ENCODE measurements around the gene HS3ST5.
"Not testable (repeated sequence)": the region's sequence is repeated elsewhere in the genome, so short reads cannot be mapped to it uniquely, and the experiment has no call there.

The HS3ST5 gene

DNA sequence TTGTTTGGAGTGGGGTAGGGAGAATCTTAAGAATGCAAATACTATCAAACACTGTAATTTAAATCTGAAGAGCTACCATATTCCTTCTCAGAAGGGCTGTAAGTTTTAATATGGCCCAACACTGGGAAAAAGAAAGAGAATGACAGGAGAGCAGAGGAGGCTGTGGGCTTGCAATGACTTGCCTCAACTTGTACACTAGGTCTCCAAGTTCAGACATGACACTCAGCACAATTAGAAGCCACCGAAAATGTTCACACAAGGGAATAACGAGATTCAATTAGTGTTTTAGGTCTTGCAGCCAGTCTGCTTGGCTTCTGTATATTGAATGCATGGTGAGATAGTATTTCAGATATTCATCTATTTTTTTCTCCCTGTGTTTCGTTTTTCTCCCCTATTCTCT is 89.4 kb downstream of the HS3ST5 start:
- no peaks in the 10 kb centered on the region for H3K36me3 Mint-ChIP-seq (ENCODE audit: insufficient read depth)
- H3K27me3 Mint-ChIP-seq = no peaks in the 10 kb centered on the region
- H3K9me3 Mint-ChIP-seq = peaks cover 10% of the 10 kb centered on the region
- no peaks in the 10 kb centered on the region for H3K4me1 Mint-ChIP-seq
- no peak overlapping the region for H3K4me3 Mint-ChIP-seq
- peak overlapping the region; percentile 5 for H3K27ac Mint-ChIP-seq (ENCODE audit: low read depth)
- ATAC-seq (replicated peaks; ENCODE audit: extremely low read depth, poor library complexity, severe bottlenecking) = no peak
- no peak for DNase-seq (ENCODE audit: low spot score in 2 of 2)

DNA sequence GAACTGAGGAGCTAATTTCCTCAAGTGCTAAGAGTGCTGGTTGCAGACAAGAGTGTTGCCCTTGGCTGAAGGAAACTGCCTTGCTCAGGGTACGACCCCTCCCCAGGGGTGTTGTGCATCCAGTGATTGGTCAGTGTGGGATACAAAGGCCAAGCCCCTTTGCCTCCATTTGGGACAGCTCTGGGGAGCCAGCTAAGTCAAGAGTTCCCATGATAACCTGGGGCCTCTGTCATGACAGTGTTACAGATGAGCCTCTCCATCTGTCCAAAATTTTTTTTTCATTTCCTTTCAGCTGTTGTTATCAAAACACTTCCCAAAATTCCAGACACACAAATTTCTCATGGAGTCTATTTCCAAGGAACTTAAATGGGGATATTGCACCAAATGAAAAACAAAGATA is 93.3 kb downstream of the HS3ST5 start:
- no peak overlapping the region for H3K4me3 Mint-ChIP-seq
- H3K27me3 Mint-ChIP-seq = no peaks in the 10 kb centered on the region
- no peak overlapping the region for H3K27ac Mint-ChIP-seq (ENCODE audit: low read depth)
- no peak for ATAC-seq (replicated peaks; ENCODE audit: extremely low read depth, poor library complexity, severe bottlenecking)
- no peaks in the 10 kb centered on the region for H3K36me3 Mint-ChIP-seq (ENCODE audit: insufficient read depth)
- no peak for DNase-seq (ENCODE audit: low spot score in 2 of 2)
- H3K4me1 Mint-ChIP-seq = no peaks in the 10 kb centered on the region
- H3K9me3 Mint-ChIP-seq = peaks cover 18% of the 10 kb centered on the region

DNA sequence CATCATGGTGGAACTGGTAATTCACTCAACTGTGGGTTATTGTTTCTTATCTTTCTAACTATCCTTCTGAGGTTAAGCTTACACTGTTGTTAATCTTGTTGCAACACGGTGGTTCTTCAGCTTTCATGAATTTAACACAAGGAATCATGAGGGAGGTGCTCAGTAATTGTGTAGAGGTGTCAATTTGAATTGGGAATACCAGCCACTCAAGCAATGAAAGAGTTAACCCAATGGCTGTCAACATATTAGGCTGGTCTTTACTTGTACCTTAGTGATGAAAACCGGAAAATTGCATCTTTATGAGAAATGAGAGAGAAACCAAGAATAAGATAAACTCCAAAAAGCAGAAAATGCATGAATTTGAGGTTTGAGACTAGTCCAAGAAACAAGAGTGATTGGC is 95.7 kb downstream of the HS3ST5 start:
- Mint-ChIP-seq H3K9me3 (peaks cover 18% of the 10 kb centered on the region), H3K36me3 (ENCODE audit: insufficient read depth) (no peaks in the 10 kb centered on the region), H3K4me1 (no peaks in the 10 kb centered on the region), H3K4me3 (no peak overlapping the region), H3K27me3 (no peaks in the 10 kb centered on the region), H3K27ac (ENCODE audit: low read depth) (no peak overlapping the region)
- ATAC-seq (replicated peaks; ENCODE audit: extremely low read depth, poor library complexity, severe bottlenecking) = no peak
- no peak for DNase-seq (ENCODE audit: low spot score in 2 of 2)

DNA sequence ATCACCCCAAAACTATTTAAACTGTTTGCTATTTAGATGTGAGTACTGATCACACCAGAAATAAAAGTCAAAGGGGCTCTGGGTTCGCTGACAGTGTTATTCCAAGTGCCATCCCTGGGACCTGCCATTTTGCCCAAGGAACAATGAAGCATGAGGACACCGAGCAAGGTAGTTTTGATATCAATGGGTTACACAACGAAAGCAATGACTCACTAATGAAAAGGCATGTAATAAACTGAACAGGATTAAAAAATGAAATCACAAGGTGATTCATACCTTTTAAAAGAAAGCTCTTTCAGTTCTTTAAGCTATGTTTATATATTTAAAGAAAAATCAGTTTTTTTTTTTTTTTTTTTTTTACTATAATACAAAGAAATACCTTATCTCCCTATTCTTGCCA is 102.0 kb downstream of the HS3ST5 start:
- no peak overlapping the region for H3K27ac Mint-ChIP-seq (ENCODE audit: low read depth)
- no peaks in the 10 kb centered on the region for H3K27me3 Mint-ChIP-seq
- H3K36me3 Mint-ChIP-seq (ENCODE audit: insufficient read depth) = no peaks in the 10 kb centered on the region
- DNase-seq (ENCODE audit: low spot score in 2 of 2) (no peak), ATAC-seq (replicated peaks; ENCODE audit: extremely low read depth, poor library complexity, severe bottlenecking) (no peak)
- H3K4me3 Mint-ChIP-seq = no peak overlapping the region
- peaks cover 19% of the 10 kb centered on the region for H3K9me3 Mint-ChIP-seq
- no peaks in the 10 kb centered on the region for H3K4me1 Mint-ChIP-seq

DNA sequence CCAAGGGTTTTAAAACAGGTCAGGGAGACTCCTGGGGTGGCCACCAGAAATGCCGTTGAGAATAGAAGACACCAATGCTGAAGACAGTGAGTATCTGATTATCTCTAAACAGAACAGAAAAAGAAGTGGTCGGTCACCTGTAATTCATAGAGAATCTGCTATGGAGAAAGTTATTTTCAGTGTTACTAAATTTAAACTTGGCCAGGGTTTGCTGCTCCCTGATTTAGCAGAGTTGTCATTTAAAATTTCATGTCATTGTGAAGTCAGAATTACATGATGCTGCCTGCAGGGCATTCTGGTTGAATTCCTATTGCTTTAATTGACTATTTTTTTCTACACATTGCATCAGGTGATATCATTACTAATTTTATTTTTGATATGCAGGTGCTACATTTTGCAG is 114.1 kb downstream of the HS3ST5 start:
- peaks cover under 1% of the 10 kb centered on the region for H3K36me3 Mint-ChIP-seq (ENCODE audit: insufficient read depth)
- no peak overlapping the region for H3K4me3 Mint-ChIP-seq
- DNase-seq (ENCODE audit: low spot score in 2 of 2) (no peak), ATAC-seq (replicated peaks; ENCODE audit: extremely low read depth, poor library complexity, severe bottlenecking) (no peak)
- H3K27me3 Mint-ChIP-seq = no peaks in the 10 kb centered on the region
- H3K4me1 Mint-ChIP-seq = no peaks in the 10 kb centered on the region
- no peak overlapping the region for H3K27ac Mint-ChIP-seq (ENCODE audit: low read depth)
- no peaks in the 10 kb centered on the region for H3K9me3 Mint-ChIP-seq

DNA sequence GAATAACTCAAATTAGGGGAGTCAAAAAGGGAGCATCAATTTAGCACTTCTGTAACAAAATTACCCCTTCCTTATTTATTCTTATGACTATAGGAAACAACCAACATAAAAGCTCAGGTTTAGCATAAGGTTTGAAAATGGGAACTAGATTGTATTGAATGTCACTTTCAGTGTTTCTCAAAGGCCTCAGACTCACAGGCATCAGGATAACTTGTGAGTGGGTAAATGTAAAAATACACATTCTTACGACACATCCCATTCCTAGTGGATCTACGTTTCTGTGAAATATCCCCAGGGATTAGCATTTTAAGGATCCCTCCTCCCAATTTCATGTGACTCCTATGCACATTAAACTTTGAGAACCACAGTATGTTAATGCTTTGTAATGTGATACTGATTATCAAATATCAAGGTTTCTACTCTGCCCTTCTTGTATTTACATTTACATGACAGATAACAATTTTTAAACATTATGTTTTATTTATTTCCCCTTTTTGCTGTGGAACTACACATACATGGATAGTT is 114.8 kb downstream of the HS3ST5 start:
- Mint-ChIP-seq H3K27ac (ENCODE audit: low read depth) (no peak overlapping the region), H3K27me3 (no peaks in the 10 kb centered on the region), H3K36me3 (ENCODE audit: insufficient read depth) (no peaks in the 10 kb centered on the region), H3K9me3 (no peaks in the 10 kb centered on the region), H3K4me3 (no peak overlapping the region), H3K4me1 (no peaks in the 10 kb centered on the region)
- DNase-seq (ENCODE audit: low spot score in 2 of 2) (no peak), ATAC-seq (replicated peaks; ENCODE audit: extremely low read depth, poor library complexity, severe bottlenecking) (no peak)

DNA sequence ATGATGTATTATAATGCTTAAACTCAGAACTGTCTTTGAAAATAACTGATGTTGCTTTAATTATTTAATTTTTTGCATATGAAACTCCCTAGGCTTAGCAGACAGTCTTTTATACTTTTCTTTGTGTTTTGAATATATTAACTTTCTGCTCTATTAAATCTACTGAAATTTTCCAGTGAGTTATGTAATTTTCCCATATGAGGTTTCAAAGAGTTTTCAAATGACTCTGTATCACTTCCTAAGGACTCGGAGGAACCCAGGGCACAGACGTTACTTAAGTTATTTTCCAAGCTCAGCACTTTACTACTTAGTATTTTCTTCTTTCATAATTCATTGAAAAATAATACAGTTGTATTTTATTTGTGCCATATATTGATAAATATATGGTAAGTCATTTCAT is 122.6 kb downstream of the HS3ST5 start:
- Mint-ChIP-seq H3K36me3 (ENCODE audit: insufficient read depth) (no peaks in the 10 kb centered on the region), H3K9me3 (peaks cover 5% of the 10 kb centered on the region), H3K4me1 (no peaks in the 10 kb centered on the region), H3K27ac (ENCODE audit: low read depth) (no peak overlapping the region), H3K27me3 (no peaks in the 10 kb centered on the region), H3K4me3 (no peak overlapping the region)
- ATAC-seq (replicated peaks; ENCODE audit: extremely low read depth, poor library complexity, severe bottlenecking) = no peak
- DNase-seq (ENCODE audit: low spot score in 2 of 2) = no peak

DNA sequence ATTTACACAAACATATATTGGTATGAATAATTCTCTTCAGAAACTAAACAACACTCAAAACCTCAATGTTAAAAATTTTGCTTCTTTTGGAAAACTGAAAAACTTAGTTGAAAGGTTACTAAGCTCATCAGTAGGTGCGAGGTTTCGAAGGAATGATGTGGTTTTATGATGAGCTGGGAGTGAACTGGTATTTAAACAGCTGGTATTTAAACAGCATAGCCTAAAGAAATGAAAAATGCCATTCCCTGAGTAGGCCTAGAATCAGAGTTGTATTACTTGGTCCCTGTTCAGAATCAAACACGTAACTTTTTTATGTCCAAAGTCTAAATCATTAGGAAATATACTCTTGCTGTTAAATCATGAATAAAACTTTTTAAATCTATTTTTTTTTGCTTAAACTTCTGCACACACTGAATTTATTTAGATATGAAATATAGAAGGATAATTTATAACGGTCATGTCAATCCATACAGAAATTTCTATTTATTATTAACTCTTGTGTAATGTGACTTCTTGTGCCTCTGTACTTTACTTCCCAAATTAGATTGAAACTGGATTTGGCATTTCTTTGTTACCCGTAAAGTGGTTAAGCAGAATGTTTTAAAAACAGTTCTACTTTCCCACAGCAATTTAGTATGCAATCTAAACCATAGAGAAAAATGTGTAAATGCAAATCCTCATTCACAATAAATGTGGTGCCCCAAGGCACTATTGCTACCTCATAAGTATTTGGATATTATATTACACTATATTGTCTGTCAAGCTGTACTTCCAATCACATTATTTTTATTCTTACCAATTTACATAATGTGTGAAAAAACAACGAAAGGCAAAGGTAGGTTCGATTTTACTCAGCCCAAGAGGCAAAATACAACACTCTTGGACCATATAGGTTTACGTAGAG is 124.1 kb downstream of the HS3ST5 start:
- no peak overlapping the region for H3K4me3 Mint-ChIP-seq
- H3K27me3 Mint-ChIP-seq = no peaks in the 10 kb centered on the region
- H3K36me3 Mint-ChIP-seq (ENCODE audit: insufficient read depth) = no peaks in the 10 kb centered on the region
- H3K9me3 Mint-ChIP-seq = peaks cover 5% of the 10 kb centered on the region
- no peak for DNase-seq (ENCODE audit: low spot score in 2 of 2)
- H3K27ac Mint-ChIP-seq (ENCODE audit: low read depth) = no peak overlapping the region
- no peaks in the 10 kb centered on the region for H3K4me1 Mint-ChIP-seq
- no peak for ATAC-seq (replicated peaks; ENCODE audit: extremely low read depth, poor library complexity, severe bottlenecking)

DNA sequence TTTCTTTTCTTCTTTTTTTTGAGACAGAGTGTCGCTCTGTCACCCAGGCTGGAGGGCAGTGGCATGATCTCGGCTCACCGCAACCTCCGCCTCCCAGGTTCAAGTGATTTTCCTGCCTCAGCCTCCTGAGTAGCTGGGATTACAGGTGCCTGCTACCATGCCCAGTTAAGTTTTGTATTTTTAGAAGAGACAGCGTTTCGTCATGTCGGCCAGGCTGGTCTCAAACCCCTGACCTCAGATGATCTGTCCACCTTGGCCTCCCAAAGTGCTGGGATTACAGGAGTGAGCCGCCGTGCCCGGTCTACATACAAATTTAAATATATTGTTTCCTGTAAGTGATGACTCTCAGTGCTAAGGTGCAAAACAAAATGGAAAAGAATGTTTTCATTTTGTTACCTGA is 124.8 kb downstream of the HS3ST5 start:
- H3K27me3 Mint-ChIP-seq; DNase-seq (ENCODE audit: low spot score in 2 of 2); H3K4me3 Mint-ChIP-seq; H3K27ac Mint-ChIP-seq (ENCODE audit: low read depth); H3K4me1 Mint-ChIP-seq; ATAC-seq (replicated peaks; ENCODE audit: extremely low read depth, poor library complexity, severe bottlenecking); H3K36me3 Mint-ChIP-seq (ENCODE audit: insufficient read depth); H3K9me3 Mint-ChIP-seq: not testable (repeated sequence)

DNA sequence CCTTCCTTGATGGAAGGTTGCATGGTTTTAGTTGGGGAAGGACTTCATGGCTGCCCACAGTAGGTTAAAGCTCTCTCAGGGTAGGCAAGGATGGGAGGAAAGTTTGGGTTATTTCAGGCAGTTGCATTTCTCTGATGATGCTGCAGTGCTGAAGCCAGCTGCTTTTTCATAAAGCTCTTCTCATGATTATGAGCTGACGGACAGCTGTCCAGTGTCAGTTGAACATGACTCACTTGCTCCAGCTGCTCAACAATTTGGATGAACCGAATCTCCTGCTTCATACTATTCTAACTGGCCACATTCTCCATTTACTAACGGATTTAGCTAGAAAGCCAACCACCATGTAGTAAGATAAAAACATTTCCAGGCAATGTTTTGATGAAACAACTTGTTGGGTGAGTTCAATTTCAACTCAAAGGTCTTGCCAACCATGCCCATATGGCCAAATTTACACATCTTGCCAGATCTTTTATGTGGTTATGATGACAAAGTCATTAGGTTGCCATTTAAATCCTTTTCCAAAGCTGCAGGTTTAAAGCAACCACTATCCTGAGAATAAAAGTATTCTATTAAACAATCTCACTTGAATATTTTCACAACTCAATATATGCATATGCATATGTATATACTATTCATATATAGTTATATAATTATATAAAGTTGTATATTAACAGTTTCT is 125.9 kb downstream of the HS3ST5 start:
- Mint-ChIP-seq H3K9me3 (peaks cover 5% of the 10 kb centered on the region), H3K4me1 (no peaks in the 10 kb centered on the region), H3K4me3 (no peak overlapping the region), H3K27ac (ENCODE audit: low read depth) (no peak overlapping the region), H3K36me3 (ENCODE audit: insufficient read depth) (no peaks in the 10 kb centered on the region), H3K27me3 (no peaks in the 10 kb centered on the region)
- no peak for ATAC-seq (replicated peaks; ENCODE audit: extremely low read depth, poor library complexity, severe bottlenecking)
- no peak for DNase-seq (ENCODE audit: low spot score in 2 of 2)

DNA sequence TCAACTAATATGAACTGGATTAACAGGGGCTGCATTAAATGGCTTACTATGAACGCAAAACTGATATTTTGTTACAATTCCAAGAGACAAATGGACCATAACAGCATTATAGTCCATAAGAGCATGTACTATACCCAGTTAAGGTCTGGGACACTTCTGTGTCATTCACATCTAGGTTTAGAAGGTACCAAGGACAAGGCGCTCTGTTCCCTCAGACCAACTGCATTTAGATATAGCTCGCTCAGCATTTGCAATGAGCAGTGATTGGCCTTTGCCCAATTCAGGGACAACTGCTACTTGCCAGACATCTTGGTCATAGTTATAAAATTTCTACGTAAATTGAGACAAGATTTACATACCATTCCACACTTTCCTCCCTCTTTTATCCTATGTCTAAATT is 132.4 kb downstream of the HS3ST5 start:
- DNase-seq (ENCODE audit: low spot score in 2 of 2) = no peak
- H3K4me3 Mint-ChIP-seq = no peak overlapping the region
- no peaks in the 10 kb centered on the region for H3K36me3 Mint-ChIP-seq (ENCODE audit: insufficient read depth)
- H3K27me3 Mint-ChIP-seq = no peaks in the 10 kb centered on the region
- no peak overlapping the region for H3K27ac Mint-ChIP-seq (ENCODE audit: low read depth)
- ATAC-seq (replicated peaks; ENCODE audit: extremely low read depth, poor library complexity, severe bottlenecking) = no peak
- peaks cover 2% of the 10 kb centered on the region for H3K9me3 Mint-ChIP-seq
- no peaks in the 10 kb centered on the region for H3K4me1 Mint-ChIP-seq

DNA sequence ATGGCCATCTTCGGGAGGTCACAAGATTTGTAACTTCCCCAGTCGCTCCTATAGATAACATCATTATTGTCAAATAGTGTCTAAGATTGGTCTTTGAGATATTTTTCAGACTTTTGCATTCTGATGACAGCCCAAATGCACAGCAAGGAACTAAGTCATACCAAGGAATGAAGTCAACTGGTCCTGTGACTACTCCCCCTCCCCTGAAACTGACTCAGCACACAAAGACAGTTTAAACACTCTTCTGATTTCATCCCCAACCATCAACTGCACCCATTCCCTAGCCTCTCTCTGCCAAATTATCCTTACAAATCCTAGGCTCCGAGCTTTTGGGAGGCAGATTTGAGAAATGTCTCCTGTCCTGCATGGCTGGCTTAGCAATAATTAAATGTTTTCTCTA is 139.4 kb downstream of the HS3ST5 start:
- Mint-ChIP-seq H3K27ac (ENCODE audit: low read depth) (no peak overlapping the region), H3K4me3 (no peak overlapping the region), H3K36me3 (ENCODE audit: insufficient read depth) (no peaks in the 10 kb centered on the region), H3K27me3 (no peaks in the 10 kb centered on the region), H3K9me3 (no peaks in the 10 kb centered on the region), H3K4me1 (no peaks in the 10 kb centered on the region)
- ATAC-seq (replicated peaks; ENCODE audit: extremely low read depth, poor library complexity, severe bottlenecking) = no peak
- no peak for DNase-seq (ENCODE audit: low spot score in 2 of 2)

DNA sequence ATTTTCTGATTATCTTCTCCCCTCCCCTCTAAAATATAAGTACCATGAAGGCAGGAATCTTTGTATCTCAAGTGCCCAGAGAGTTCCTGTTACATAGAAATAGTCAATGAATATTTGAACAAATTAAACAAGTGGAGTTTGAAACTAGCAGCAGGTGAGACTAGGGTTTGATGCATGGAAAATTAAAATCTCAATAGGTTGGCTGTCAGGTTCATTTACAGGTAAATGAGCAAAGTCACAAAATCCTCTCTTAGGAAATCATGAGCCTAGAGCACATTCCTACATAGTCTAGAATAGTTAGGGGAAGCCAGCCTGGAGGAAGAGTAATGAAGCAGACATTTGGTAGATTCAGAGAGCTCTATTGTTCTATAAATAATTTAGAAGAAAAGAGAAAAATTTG is 140.4 kb downstream of the HS3ST5 start:
- no peak for ATAC-seq (replicated peaks; ENCODE audit: extremely low read depth, poor library complexity, severe bottlenecking)
- DNase-seq (ENCODE audit: low spot score in 2 of 2) = no peak
- Mint-ChIP-seq H3K4me1 (no peaks in the 10 kb centered on the region), H3K27me3 (no peaks in the 10 kb centered on the region), H3K27ac (ENCODE audit: low read depth) (no peak overlapping the region), H3K4me3 (no peak overlapping the region), H3K36me3 (ENCODE audit: insufficient read depth) (no peaks in the 10 kb centered on the region), H3K9me3 (no peaks in the 10 kb centered on the region)

All from central memory CD8-positive, alpha-beta T cell (primary cell).